ENCODE measurements around the gene ACADSB. TPM values are rescaled to one million over a fixed set of nuclear protein-coding genes. Genes with fewer than 3 reads are reported as not detected.

Gene ACADSB
- 10 to 100 TPM; 24.2 to 26.2 TPM for total RNA-seq

- no peaks in the 10 kb centered on the region for H3K27me3 Mint-ChIP-seq
- POLR2A ChIA-PET: interaction anchor here (0.5 to 2.6 kb wide), 13 partner anchors 11 to 1402 kb away, joined by 3 to 22 read pairs (median 3); partner anchors contain the start of genes BUB3, C10orf88, PLEKHA1 and PSTK
- peak; percentile 88 for ATAC-seq (ENCODE audit: low read depth)
- DNase-seq: peak; percentile 90
- peak within 1 kb of the TSS; percentile 99 for H3K4me3 Mint-ChIP-seq
- H3K4me1 Mint-ChIP-seq: peaks cover 31% of the 10 kb centered on the region
- H3K27ac Mint-ChIP-seq: peak within 1 kb of the TSS; percentile 99
- peaks cover 9% of the 10 kb centered on the region for H3K36me3 Mint-ChIP-seq
- H3K9me3 Mint-ChIP-seq: no peaks in the 10 kb centered on the region
These were observed at the start of gene ACADSB, which contains the start of gene IKZF5 for GRCh38 chr10:123008355-123009104. Gene ACADSB (plus strand): TSS chr10:123009006. CDS start chr10:123009030, 24 bp downstream. Gene IKZF5 (minus strand): TSS chr10:123008795. CDS start chr10:122998625, 10,170 bp downstream.

GRCh38 chr10:122962405-122962804 is 46.4 kb upstream of the ACADSB start:
- peaks cover 3% of the 10 kb centered on the region for H3K36me3 Mint-ChIP-seq
- H3K27me3 Mint-ChIP-seq: peaks cover 6% of the 10 kb centered on the region
- H3K4me1 Mint-ChIP-seq: no peaks in the 10 kb centered on the region
- H3K4me3 Mint-ChIP-seq: no peak overlapping the region
- H3K27ac Mint-ChIP-seq: no peak overlapping the region
- peaks cover 15% of the 10 kb centered on the region for H3K9me3 Mint-ChIP-seq
- POLR2A ChIA-PET: interaction anchor here (0.6 kb wide), 1 partner anchor 161 kb away, joined by 5 read pairs; no protein-coding TSS in a partner anchor
- no peak for ATAC-seq (ENCODE audit: low read depth)
- DNase-seq: no peak

- Mint-ChIP-seq H3K4me1 (no peaks in the 10 kb centered on the region), H3K27me3 (peaks cover 9% of the 10 kb centered on the region), H3K4me3 (no peak overlapping the region), H3K27ac (no peak overlapping the region), H3K36me3 (peaks cover 3% of the 10 kb centered on the region), H3K9me3 (peaks cover 30% of the 10 kb centered on the region)
- ATAC-seq (ENCODE audit: low read depth) (no peak), DNase-seq (no peak)
- POLR2A ChIA-PET: no interaction called here
These were observed 41.9 kb upstream of the ACADSB start for GRCh38 chr10:122966879-122967278.

- no peak overlapping the region for H3K4me3 Mint-ChIP-seq
- peaks cover 3% of the 10 kb centered on the region for H3K36me3 Mint-ChIP-seq
- peaks cover 30% of the 10 kb centered on the region for H3K9me3 Mint-ChIP-seq
- peaks cover 11% of the 10 kb centered on the region for H3K27me3 Mint-ChIP-seq
- POLR2A ChIA-PET: no interaction called here
- H3K27ac Mint-ChIP-seq: no peak overlapping the region
- DNase-seq: no peak
- no peaks in the 10 kb centered on the region for H3K4me1 Mint-ChIP-seq
- ATAC-seq (ENCODE audit: low read depth): no peak
These were observed 40.1 kb upstream of the ACADSB start for GRCh38 chr10:122968698-122969097.

- H3K4me3 Mint-ChIP-seq: no peak overlapping the region
- no peaks in the 10 kb centered on the region for H3K36me3 Mint-ChIP-seq
- POLR2A ChIA-PET: no interaction called here
- peaks cover 23% of the 10 kb centered on the region for H3K27me3 Mint-ChIP-seq
- no peaks in the 10 kb centered on the region for H3K4me1 Mint-ChIP-seq
- no peak for DNase-seq
- H3K9me3 Mint-ChIP-seq: peaks cover 2% of the 10 kb centered on the region
- no peak for ATAC-seq (ENCODE audit: low read depth)
- H3K27ac Mint-ChIP-seq: no peak overlapping the region
These were observed 34.8 kb upstream of the ACADSB start for GRCh38 chr10:122974023-122974422.

GRCh38 chr10:122974543-122975064 is 34.2 kb upstream of the ACADSB start:
- no peaks in the 10 kb centered on the region for H3K36me3 Mint-ChIP-seq

GRCh38 chr10:122980209-122981065 is 28.4 kb upstream of the ACADSB start, which contains the start of gene PSTK:
Gene PSTK (plus strand): TSS chr10:122980401. CDS start chr10:122980480, 79 bp downstream.
- POLR2A ChIA-PET: interaction anchor here (0.6 to 2.3 kb wide), 4 partner anchors 23 to 1847 kb away, joined by 3 to 22 read pairs (median 6); partner anchors contain the start of genes ACADSB, C10orf88 and IKZF5
- Mint-ChIP-seq H3K9me3 (no peaks in the 10 kb centered on the region), H3K27me3 (peaks cover 15% of the 10 kb centered on the region), H3K4me1 (peaks cover 17% of the 10 kb centered on the region), H3K4me3 (peak within 1 kb of the TSS; percentile 90), H3K27ac (peak within 1 kb of the TSS; percentile 94), H3K36me3 (no peaks in the 10 kb centered on the region)
- ATAC-seq (ENCODE audit: low read depth): peak; percentile 98
- peak; percentile 89 for DNase-seq

More at GRCh38 chr10:122974543-122975064, 34.2 kb upstream of the ACADSB start:
- DNase-seq (no peak), ATAC-seq (ENCODE audit: low read depth) (no peak)
- no peaks in the 10 kb centered on the region for H3K4me1 Mint-ChIP-seq
- H3K27me3 Mint-ChIP-seq: peaks cover 23% of the 10 kb centered on the region
- no peak overlapping the region for H3K27ac Mint-ChIP-seq
- no peak overlapping the region for H3K4me3 Mint-ChIP-seq
- no peaks in the 10 kb centered on the region for H3K9me3 Mint-ChIP-seq
- POLR2A ChIA-PET: no interaction called here

GRCh38 chr10:122981066-122981464 is 27.7 kb upstream of the ACADSB start:
- ATAC-seq (ENCODE audit: low read depth) (no peak), DNase-seq (no peak)
- Mint-ChIP-seq H3K9me3 (no peaks in the 10 kb centered on the region), H3K4me1 (peaks cover 17% of the 10 kb centered on the region), H3K4me3 (peak overlapping the region; percentile 90), H3K36me3 (no peaks in the 10 kb centered on the region), H3K27me3 (peaks cover 12% of the 10 kb centered on the region), H3K27ac (peak overlapping the region; percentile 94)
- POLR2A ChIA-PET: interaction anchor here (0.6 to 2.3 kb wide), 3 partner anchors 27 to 1846 kb away, joined by 3 to 22 read pairs (median 9); partner anchors contain the start of genes ACADSB, C10orf88 and IKZF5

- DNase-seq: no peak
- ATAC-seq (ENCODE audit: low read depth): no peak
- no peaks in the 10 kb centered on the region for H3K9me3 Mint-ChIP-seq
- no peak overlapping the region for H3K27ac Mint-ChIP-seq
- POLR2A ChIA-PET: no interaction called here
- peaks cover 1% of the 10 kb centered on the region for H3K36me3 Mint-ChIP-seq
- H3K27me3 Mint-ChIP-seq: no peaks in the 10 kb centered on the region
- H3K4me3 Mint-ChIP-seq: no peak overlapping the region
- H3K4me1 Mint-ChIP-seq: peaks cover 17% of the 10 kb centered on the region
These were observed 24.9 kb upstream of the ACADSB start for GRCh38 chr10:122983898-122984297.

GRCh38 chr10:122984708-122985107 is 24.1 kb upstream of the ACADSB start:
- H3K27me3 Mint-ChIP-seq: no peaks in the 10 kb centered on the region
- peaks cover 16% of the 10 kb centered on the region for H3K4me1 Mint-ChIP-seq
- no peak for ATAC-seq (ENCODE audit: low read depth)
- no peaks in the 10 kb centered on the region for H3K9me3 Mint-ChIP-seq
- peaks cover 1% of the 10 kb centered on the region for H3K36me3 Mint-ChIP-seq
- DNase-seq: no peak
- POLR2A ChIA-PET: no interaction called here
- no peak overlapping the region for H3K4me3 Mint-ChIP-seq
- H3K27ac Mint-ChIP-seq: no peak overlapping the region

GRCh38 chr10:122986335-122986734 is 22.5 kb upstream of the ACADSB start:
- H3K36me3 Mint-ChIP-seq: peaks cover 4% of the 10 kb centered on the region
- ATAC-seq (ENCODE audit: low read depth) (no peak), DNase-seq (no peak)
- no peak overlapping the region for H3K4me3 Mint-ChIP-seq
- POLR2A ChIA-PET: no interaction called here
- H3K9me3 Mint-ChIP-seq: no peaks in the 10 kb centered on the region
- H3K4me1 Mint-ChIP-seq: peaks cover 7% of the 10 kb centered on the region
- H3K27ac Mint-ChIP-seq: no peak overlapping the region
- no peaks in the 10 kb centered on the region for H3K27me3 Mint-ChIP-seq

- Mint-ChIP-seq H3K36me3 (peaks cover 5% of the 10 kb centered on the region), H3K27me3 (no peaks in the 10 kb centered on the region), H3K4me3 (no peak overlapping the region), H3K4me1 (no peaks in the 10 kb centered on the region), H3K27ac (no peak overlapping the region), H3K9me3 (no peaks in the 10 kb centered on the region)
- DNase-seq (no peak), ATAC-seq (ENCODE audit: low read depth) (no peak)
- POLR2A ChIA-PET: no interaction called here
These were observed 20.3 kb upstream of the ACADSB start for GRCh38 chr10:122988501-122988900.

- H3K27me3 Mint-ChIP-seq: no peaks in the 10 kb centered on the region
- H3K4me3 Mint-ChIP-seq: no peak overlapping the region
- H3K36me3 Mint-ChIP-seq: peaks cover 12% of the 10 kb centered on the region
- no peaks in the 10 kb centered on the region for H3K4me1 Mint-ChIP-seq
- no peak for DNase-seq
- no peak for ATAC-seq (ENCODE audit: low read depth)
- H3K27ac Mint-ChIP-seq: no peak overlapping the region
- POLR2A ChIA-PET: no interaction called here
- H3K9me3 Mint-ChIP-seq: no peaks in the 10 kb centered on the region
These were observed 18.5 kb upstream of the ACADSB start for GRCh38 chr10:122990278-122990677.

All from activated naive CD8-positive, alpha-beta T cell treated with anti-CD3 and anti-CD28 coated beads, Interleukin-2, amount 10 ng/mL, durations not matched to agents 7 days and 5 days (primary cell).